Adrenal gland (tissue), 5 donors: ENCODE measurements around the gene PSMA7.

ENCODE experiments used
- CTCF ChIP-seq, 6 experiments: fragments of 450-650 bp in 4 of 6; fragments of 200-600 bp in 2 of 6; sonication (generic) in 1 of 6; IDR thresholded peaks; 1 replicate in 5 of 6; 2 replicates in 1 of 6; pipeline versions ENCODE4 v1.5.1 to v1.8.0; 2016 to 2021; ENCODE audit warnings: antibody characterized with exemption in 6 of 6, mild to moderate bottlenecking in 2 of 6, moderate library complexity in 1 of 6
- POLR2A ChIP-seq, 2 donors: fragments of 450-650 bp; IDR thresholded peaks; one replicate each; pipeline ENCODE4 v1.6.1; 2017; ENCODE audit warnings: antibody characterized with exemption in 2 of 2, mild to moderate bottlenecking in 2 of 2, moderate library complexity in 1 of 2
- donor health status: DM: no; HTN: no; CAD: no.

- TF ChIP-seq CTCF (IDR thresholded peaks at IDR 0.05) (no peak), POLR2A (IDR thresholded peaks at IDR 0.05) (no peak)
Observed at GRCh38 chr20:62176866-62177265, 33.7 kb upstream of the PSMA7 start.
